HG03565 (cell line): ENCODE measurements around the gene TAGAP.

Experiments used
- ATAC-seq: cut with Tn5 transposase; IDR thresholded peaks from one replicate; pipeline ENCODE4 v1.9.1; 2021; ENCODE audit warnings: mild to moderate bottlenecking, moderate library complexity; ENCODE audit not compliant: unreplicated experiment

Gene TAGAP, protein sequence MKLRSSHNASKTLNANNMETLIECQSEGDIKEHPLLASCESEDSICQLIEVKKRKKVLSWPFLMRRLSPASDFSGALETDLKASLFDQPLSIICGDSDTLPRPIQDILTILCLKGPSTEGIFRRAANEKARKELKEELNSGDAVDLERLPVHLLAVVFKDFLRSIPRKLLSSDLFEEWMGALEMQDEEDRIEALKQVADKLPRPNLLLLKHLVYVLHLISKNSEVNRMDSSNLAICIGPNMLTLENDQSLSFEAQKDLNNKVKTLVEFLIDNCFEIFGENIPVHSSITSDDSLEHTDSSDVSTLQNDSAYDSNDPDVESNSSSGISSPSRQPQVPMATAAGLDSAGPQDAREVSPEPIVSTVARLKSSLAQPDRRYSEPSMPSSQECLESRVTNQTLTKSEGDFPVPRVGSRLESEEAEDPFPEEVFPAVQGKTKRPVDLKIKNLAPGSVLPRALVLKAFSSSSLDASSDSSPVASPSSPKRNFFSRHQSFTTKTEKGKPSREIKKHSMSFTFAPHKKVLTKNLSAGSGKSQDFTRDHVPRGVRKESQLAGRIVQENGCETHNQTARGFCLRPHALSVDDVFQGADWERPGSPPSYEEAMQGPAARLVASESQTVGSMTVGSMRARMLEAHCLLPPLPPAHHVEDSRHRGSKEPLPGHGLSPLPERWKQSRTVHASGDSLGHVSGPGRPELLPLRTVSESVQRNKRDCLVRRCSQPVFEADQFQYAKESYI

GRCh38 chr6:159044899-159045727 lies at the start of gene TAGAP:
Gene TAGAP, minus strand, starts transcription at chr6:159044991. Its CDS starts 845 bp downstream, at chr6:159044146.
- ATAC-seq: peak; percentile 81

DNA sequence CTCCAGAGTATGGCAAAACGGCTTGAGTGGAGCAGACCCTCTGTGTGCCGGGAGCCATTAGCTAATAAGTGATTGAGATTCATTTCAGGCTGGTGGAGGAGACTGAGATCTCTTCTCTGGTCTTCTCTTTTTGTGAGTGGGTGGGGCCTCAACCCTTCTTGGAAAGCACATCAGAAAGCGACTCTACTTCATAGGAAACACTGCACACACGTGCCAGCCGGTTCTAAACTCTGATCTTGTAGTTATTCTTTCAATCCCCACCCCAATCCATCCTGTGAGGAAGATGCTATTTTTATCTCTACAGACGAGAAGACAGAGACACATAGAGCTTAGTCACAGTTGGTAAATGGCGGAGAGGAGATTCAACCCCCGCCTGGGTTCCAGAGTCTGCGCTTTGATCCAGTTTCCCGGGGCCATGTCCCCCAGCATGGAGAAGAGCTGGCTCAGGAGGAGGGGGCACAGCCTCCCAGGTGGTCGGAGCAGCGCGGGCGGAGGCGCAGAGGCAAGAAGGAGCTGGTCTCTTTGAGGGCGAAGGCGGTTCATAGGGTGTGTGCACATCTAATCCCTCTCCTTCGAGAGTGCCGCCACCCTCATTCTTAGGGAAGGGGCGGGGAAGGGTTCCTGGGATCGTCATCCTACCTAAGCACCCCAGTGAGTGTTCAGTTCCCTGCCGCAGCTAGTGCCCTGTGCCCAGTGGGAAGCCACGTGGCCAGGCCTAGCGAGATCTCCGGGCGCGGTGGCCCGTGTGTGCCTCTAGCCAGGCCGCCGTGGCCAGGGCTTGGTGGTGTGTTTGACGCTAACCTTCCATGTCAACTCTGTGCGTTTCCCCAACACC lies 49.0 kb upstream of the TAGAP start:
- no peak for ATAC-seq

- no peak for ATAC-seq
These were observed 47.8 kb upstream of the TAGAP start for GRCh38 chr6:159092631-159093030.

DNA sequence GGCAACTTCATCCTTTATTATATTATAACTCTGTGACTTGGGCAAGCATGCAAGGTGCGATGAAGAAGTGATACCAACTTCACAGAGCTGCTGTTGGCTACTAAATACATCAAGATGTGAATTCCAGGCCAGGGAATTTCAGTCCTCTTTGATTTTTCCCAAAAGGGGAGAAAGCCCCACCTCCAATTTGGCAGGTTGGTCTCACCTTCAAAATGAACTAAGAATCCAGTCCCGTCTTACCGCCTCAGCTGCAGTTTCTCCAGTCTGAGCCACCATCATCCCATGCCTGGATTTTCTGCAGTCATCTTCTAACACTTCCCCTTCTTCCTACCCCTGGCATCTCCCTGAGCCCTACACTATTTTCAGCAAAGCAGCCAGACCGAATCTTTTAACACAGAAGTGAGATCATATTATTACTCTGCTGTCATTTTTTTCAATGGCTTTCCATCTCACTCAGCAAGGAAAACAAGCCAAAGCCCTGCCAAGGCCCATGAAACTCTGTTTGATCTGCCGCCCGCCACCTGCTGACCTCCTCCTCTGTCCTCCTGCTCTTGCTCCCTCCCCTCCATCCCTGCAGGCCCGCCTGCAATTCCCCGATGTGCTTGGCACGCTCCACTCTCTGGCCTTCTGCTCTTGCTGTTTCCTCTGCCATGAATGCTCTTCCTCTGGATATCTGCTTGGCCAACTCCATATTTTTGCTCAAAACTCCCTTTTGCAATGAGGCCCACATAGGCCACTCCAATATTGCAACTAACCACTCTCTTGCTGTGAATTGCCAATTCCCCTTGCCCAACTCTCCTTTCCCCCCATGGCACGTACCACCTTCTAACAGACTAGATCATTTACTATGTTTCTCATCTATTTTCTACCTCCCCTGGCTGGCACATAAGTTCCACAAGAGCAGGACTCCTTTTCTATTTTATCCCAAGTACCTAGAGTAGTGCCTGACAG lies 46.0 kb upstream of the TAGAP start:
- ATAC-seq: no peak

DNA sequence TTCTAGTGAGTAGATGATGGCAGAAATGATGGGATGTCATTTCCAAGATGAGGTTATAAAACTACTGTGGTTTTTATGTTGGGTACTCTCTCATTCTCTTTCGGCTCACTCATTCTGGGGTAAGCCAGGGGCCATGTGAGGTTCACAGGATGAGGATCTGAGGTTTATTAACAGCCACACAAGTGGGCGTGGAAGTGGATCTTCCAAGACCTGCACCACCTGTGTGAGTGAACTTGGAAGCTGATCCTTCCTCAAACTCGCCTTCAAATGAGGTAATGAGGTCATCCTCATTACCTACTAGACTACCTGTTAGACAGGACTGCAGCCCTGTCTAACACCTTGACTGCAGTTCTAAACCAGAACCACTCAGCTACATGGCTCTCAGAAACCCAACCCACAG lies 45.1 kb upstream of the TAGAP start:
- ATAC-seq: no peak

- no peak for ATAC-seq
These were observed 44.7 kb upstream of the TAGAP start for GRCh38 chr6:159089443-159089842.

DNA sequence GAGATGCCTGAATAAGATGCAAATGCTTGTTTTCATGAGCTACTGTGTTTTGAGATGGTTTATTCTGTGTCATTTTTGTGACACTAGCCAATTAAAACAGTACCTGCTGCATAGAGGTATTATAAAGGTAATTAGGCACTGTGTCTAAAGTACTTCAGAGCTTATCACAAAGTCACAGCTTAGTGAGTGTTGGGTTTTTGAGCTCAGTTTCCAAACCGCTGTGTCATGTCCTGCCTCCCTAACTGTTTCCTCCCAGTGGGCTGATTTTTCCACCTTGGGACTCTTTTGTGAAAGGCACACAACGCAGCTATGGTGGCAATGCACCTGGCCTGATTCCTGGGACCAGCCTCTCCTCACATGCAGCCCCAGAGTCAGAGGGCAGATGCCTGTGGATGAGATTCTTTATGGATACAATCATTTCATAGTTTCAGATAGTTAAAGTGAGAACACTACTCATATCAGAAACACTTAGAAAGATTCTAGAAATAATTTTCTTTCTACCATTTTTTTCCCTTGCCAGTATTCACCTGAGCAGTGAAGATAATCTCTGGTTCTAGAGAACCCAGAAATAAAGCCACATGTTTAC lies 41.3 kb upstream of the TAGAP start:
- ATAC-seq: no peak

GRCh38 chr6:159085396-159085895 lies 40.7 kb upstream of the TAGAP start:
- no peak for ATAC-seq

GRCh38 chr6:159084493-159085091 lies 39.8 kb upstream of the TAGAP start:
- ATAC-seq: no peak

DNA sequence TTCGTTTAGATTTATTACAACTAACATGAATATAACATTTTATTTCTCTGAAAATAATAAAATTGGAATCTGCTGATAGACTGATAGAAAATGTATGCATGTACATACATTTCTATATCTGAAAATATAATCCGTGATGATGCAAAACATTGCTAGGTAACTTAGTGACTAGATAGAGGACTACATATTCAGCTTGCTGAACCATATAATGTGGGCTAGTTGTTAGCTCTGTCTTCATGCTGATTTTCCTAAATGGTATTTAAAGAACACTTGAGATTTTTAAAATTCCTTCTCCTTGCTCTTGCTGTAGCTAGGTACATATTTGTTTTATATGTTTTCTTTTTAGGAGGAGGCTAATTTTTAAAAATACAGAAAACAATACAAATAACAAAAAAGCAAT lies 38.4 kb upstream of the TAGAP start:
- ATAC-seq: no peak

- ATAC-seq: no peak
These were observed 37.4 kb upstream of the TAGAP start for GRCh38 chr6:159082039-159082815.

GRCh38 chr6:159080217-159080976 lies 35.6 kb upstream of the TAGAP start:
- no peak for ATAC-seq

DNA sequence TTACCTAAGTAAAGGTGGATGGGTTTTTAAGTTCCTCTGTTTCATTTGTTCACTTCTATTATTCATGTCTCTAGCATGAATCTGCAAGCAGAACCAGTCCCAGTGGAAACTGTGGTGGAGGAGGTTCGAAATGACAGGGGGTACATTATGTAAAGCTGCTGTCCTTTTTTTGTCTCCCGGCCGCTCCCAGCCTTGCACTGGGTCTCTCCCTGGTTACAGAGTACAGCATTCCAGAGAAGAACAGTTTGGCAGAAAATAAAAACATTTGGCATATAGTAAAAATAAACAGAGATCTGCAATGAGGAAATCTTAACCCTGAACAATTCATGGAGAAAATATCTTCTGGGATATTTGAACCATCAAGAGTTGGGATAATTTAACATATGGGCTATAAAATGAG lies 34.6 kb upstream of the TAGAP start:
- ATAC-seq: no peak

- ATAC-seq: no peak
These were observed 32.3 kb upstream of the TAGAP start for GRCh38 chr6:159077123-159077522.

GRCh38 chr6:159075506-159076228 lies 30.9 kb upstream of the TAGAP start:
- no peak for ATAC-seq

DNA sequence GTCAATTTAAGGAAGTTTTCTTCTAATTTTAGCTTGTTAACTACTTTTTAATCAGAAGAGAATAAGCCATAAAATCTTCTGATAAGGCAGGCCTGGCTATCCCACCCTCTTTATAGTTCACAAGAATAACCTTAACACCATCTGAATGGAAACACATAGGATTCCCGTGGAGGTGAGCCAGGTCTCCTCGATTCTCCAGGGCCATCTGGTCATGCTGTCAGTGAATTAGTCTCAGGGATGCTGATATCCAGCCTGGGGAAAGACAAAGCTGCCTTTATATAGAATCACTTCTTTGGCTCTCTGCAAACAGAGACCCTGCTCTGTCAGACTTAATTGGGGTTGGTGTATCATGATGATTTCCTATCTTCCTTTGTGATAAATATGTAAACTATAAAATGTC lies 30.1 kb upstream of the TAGAP start:
- no peak for ATAC-seq
